Stimulated activated naive B cell treated with anti-CD40 and anti-IgM and Interleukin-4, amounts not matched to agents 10 μg/mL and 1 μg/mL and 100 μg/mL, for 72 hours (primary cell): ENCODE data around the gene POLD4.

Source experiments
- ATAC-seq, 2 donors: fragments of 150-1000 bp; cut with Tn5 transposase; replicated peaks; 2 replicates each; pipeline ENCODE4 v1.10.0; 2021; ENCODE audit warnings: moderate library complexity in 1 of 2
- DNase-seq: peaks from one replicate; pipeline ENCODE4 v3.0.0; 2021
- H3K27ac Mint-ChIP-seq: one replicate; pipeline ENCODE4 v1.8.0; 2022; ENCODE audit warnings: mild to moderate bottlenecking, mixed read lengths
- H3K27me3 Mint-ChIP-seq, 2 donors: one replicate each; pipeline ENCODE4 v1.8.0; 2022; ENCODE audit warnings: mixed read lengths in 2 of 2
- H3K36me3 Mint-ChIP-seq, 2 donors: one replicate each; pipeline ENCODE4 v1.8.0; 2022; ENCODE audit warnings: mixed read lengths in 2 of 2, mild to moderate bottlenecking in 1 of 2
- H3K4me1 Mint-ChIP-seq, 2 donors: one replicate each; pipeline ENCODE4 v1.8.0; 2022; ENCODE audit warnings: mixed read lengths in 2 of 2, mild to moderate bottlenecking in 1 of 2
- H3K4me3 Mint-ChIP-seq, 2 donors: one replicate each; pipeline ENCODE4 v1.8.0; 2022; ENCODE audit warnings: mild to moderate bottlenecking in 2 of 2, mixed read lengths in 2 of 2, moderate library complexity in 1 of 2
- H3K9me3 Mint-ChIP-seq, 2 donors: one replicate each; pipeline ENCODE4 v1.8.0; 2022; ENCODE audit warnings: mixed read lengths in 2 of 2, mild to moderate bottlenecking in 1 of 2

Gene POLD4

GRCh38 chr11:67356864-67357561, 3.7 kb upstream of the POLD4 start:
- peaks cover 12 to 13% of the 10 kb centered on the region in 2 donors for H3K36me3 Mint-ChIP-seq
- H3K27ac Mint-ChIP-seq = peak overlapping the region; percentile 94
- peak; percentile 4 for ATAC-seq
- no peaks in the 10 kb centered on the region for H3K9me3 Mint-ChIP-seq
- H3K4me3 Mint-ChIP-seq = peak overlapping the region; percentile 74 to 75
- peaks cover 62 to 66% of the 10 kb centered on the region in 2 donors for H3K4me1 Mint-ChIP-seq
- DNase-seq = peak; percentile 62
- no peaks in the 10 kb centered on the region for H3K27me3 Mint-ChIP-seq

DNA sequence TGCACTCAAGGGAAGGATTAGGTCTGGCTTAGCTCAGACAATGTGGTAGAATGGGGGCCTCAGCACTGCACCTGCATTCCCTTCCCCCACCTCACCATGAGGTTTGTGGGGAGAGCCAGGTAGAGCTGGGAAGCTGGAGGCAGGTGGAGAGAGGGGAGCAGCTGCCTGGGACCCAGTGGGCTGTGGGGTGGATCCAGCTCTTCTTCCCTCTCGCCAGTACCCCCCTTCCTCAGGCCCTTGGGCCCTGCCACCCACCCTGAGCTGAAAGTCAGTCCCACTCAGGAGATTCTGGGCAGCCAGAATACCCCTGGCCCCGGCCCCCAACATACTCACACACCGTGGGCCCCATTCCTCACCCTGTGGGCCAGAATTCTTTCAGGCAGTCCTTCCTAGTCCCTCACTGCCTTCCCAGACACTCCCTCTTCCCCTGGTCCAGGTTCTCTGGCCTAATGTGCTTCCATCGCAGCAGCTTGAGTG, 3.1 kb upstream of the POLD4 start:
- H3K27ac Mint-ChIP-seq = peak overlapping the region; percentile 99
- peak overlapping the region; percentile 74 to 75 for H3K4me3 Mint-ChIP-seq
- H3K9me3 Mint-ChIP-seq = no peaks in the 10 kb centered on the region
- no peak for DNase-seq
- H3K4me1 Mint-ChIP-seq = peaks cover 62 to 65% of the 10 kb centered on the region in 2 donors
- H3K27me3 Mint-ChIP-seq = no peaks in the 10 kb centered on the region
- ATAC-seq = no peak
- H3K36me3 Mint-ChIP-seq = peaks cover 15 to 17% of the 10 kb centered on the region in 2 donors

GRCh38 chr11:67355794-67356386, 2.5 kb upstream of the POLD4 start:
- H3K27ac Mint-ChIP-seq = peak overlapping the region; percentile 99
- no peaks in the 10 kb centered on the region for H3K27me3 Mint-ChIP-seq
- DNase-seq = no peak
- peaks cover 67 to 68% of the 10 kb centered on the region in 2 donors for H3K4me1 Mint-ChIP-seq
- ATAC-seq = no peak
- peak overlapping the region; percentile 36 to 74 for H3K4me3 Mint-ChIP-seq
- H3K36me3 Mint-ChIP-seq = peaks cover 18 to 20% of the 10 kb centered on the region in 2 donors
- H3K9me3 Mint-ChIP-seq = no peaks in the 10 kb centered on the region

- Mint-ChIP-seq H3K36me3 (peaks cover 18 to 20% of the 10 kb centered on the region in 2 donors), H3K27me3 (no peaks in the 10 kb centered on the region), H3K4me1 (peaks cover 69 to 72% of the 10 kb centered on the region in 2 donors), H3K27ac (peak overlapping the region; percentile 99), H3K4me3 (peak overlapping the region; percentile 79 to 88), H3K9me3 (no peaks in the 10 kb centered on the region)
- DNase-seq (no peak), ATAC-seq (no peak)
These were observed 1.9 kb upstream of the POLD4 start for GRCh38 chr11:67355023-67355793.

DNA sequence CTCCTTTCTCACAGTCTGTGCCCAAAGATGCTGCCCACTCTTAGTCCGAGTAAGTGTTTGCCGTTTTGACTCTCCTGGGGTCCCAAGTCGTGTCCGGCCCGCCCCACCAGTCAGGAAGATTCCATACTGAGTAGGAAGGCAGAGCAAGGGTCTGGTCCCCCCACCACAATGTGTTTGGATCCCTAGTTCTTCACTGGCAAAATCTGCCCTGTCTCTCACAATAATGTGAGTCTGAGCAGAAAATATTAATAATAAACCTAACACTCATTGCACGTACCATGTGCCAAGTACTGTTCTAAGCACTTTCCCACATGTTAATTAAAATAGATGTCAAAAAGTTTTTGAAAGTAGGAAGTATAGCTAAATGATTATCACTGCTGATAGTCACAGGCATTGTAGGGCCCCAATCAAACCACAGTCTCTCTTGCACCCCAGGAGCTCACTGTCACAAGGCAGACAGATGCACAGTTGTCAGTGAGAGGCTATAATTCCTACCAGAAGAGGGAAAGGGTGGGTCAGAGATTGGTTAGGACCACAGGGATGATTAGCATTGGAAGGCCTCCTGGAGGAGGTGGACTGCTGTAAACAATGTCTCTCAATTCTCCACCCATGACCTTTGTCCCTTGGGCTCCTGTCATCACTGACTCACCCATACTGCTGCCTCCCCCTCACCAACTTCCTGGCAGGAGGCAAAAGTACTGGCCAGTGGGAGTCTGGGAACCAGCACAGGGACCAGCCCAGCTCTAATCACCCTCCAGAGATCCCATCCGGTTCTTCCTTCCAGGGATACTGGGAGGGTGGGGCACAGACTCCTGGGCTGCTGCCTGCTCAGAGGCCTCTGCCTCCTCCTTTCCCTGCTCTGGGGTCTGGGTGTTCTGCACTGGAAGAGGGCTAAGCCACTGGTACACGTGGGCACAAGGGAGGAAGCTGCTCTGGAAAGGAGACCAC, 1.0 kb upstream of the POLD4 start:
- H3K27me3 Mint-ChIP-seq = no peaks in the 10 kb centered on the region
- H3K4me3 Mint-ChIP-seq = peak overlapping the region; percentile 79 to 88
- no peaks in the 10 kb centered on the region for H3K9me3 Mint-ChIP-seq
- peak overlapping the region; percentile 99 for H3K27ac Mint-ChIP-seq
- peaks cover 78 to 81% of the 10 kb centered on the region in 2 donors for H3K4me1 Mint-ChIP-seq
- ATAC-seq = peak; percentile 15 to 28
- DNase-seq = no peak
- H3K36me3 Mint-ChIP-seq = peaks cover 20 to 23% of the 10 kb centered on the region in 2 donors

DNA sequence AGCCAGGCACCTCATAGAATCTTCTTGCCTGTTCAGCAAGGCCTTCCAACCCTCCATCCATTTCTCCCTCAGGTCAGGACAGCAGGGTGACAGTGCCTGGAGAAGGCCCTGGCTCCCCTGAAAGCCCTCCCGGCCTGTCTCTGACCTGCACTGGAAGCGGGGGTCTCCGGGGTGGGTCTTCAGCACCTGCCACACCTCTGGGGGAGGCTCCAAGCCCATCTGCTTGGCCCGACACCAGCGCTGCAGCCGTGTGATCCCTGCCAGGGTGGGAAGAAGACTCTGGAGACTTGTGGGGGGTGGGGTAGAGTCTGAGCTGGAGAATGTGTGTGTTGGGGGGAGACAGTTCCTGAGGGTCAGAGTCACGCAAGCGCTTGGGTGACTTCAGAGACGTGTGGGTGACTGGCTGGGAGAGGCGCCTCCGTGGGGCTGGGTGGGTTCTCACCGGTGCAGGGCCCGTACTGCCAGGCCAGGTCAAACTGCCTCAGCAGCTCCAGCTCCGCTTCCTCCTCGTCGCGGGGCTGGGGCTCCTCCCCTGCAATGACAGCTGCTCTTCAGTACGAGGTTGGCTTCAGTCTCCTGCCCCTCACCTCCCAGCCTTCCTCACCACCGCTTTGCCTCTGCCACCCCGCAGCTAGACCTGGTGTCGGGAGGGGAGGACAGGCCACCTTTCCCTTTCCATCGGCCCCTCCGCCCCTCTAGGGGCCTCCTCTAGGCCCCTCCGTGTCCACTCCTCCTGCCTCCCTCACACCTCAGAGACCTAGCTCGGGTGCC, 615 bp downstream of the POLD4 start:
- H3K4me1 Mint-ChIP-seq = peaks cover 78 to 81% of the 10 kb centered on the region in 2 donors
- ATAC-seq (peak; percentile 41 to 45), DNase-seq (no peak)
- H3K27me3 Mint-ChIP-seq = no peaks in the 10 kb centered on the region
- H3K4me3 Mint-ChIP-seq = peak overlapping the region; percentile 88 to 96
- H3K27ac Mint-ChIP-seq = peak overlapping the region; percentile 99
- peaks cover 15 to 24% of the 10 kb centered on the region in 2 donors for H3K36me3 Mint-ChIP-seq
- H3K9me3 Mint-ChIP-seq = no peaks in the 10 kb centered on the region

DNA sequence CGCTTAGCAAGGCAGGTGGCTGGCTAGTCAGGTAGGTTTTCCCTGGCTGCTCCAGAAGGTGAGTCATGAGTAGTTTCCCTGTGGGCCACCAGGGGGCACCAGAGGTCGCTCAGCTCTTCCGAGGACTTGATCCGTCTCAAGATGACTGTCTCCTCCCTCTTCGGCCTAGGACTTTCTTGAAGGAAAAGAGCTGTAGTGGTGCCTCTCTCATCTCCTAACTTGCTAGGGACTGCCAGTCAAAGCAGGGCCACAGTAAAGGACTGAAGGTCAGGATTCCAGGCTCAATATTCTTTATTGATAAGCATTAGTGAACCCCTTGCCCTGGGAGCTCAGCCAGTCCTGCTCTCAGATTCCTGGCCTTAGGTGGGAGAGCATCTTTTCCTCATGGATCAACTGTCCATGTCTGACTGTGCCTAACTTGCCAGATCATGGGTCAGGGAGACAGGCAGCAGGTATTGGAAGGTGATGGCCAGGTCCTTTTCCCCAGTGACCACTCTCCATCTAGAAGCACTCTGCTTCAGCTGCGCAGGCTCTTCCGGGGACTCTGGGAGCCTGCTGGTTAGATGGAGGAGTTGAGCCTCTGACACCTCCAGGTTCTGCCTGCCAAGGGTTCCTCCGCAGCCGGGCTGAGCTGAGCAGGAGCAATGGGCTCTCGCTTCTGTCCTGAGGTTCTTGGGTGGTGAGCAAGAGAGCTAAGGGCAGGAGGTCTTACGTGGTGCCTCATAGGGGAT, 1.9 kb downstream of the POLD4 start:
- Mint-ChIP-seq H3K4me3 (peak overlapping the region; percentile 88 to 96), H3K27me3 (no peaks in the 10 kb centered on the region), H3K9me3 (no peaks in the 10 kb centered on the region), H3K27ac (peak overlapping the region; percentile 82), H3K4me1 (peaks cover 68 to 77% of the 10 kb centered on the region in 2 donors), H3K36me3 (peaks cover 15 to 24% of the 10 kb centered on the region in 2 donors)
- DNase-seq (no peak), ATAC-seq (no peak)

GRCh38 chr11:67349928-67350465, 3.3 kb downstream of the POLD4 start:
- Mint-ChIP-seq H3K27me3 (no peaks in the 10 kb centered on the region), H3K27ac (peak overlapping the region; percentile 73), H3K4me1 (peaks cover 70 to 77% of the 10 kb centered on the region in 2 donors), H3K36me3 (peaks cover 15 to 24% of the 10 kb centered on the region in 2 donors), H3K9me3 (no peaks in the 10 kb centered on the region), H3K4me3 (peak overlapping the region; percentile 7 to 23)
- DNase-seq (no peak), ATAC-seq (no peak)

GRCh38 chr11:67349457-67349856, 3.9 kb downstream of the POLD4 start:
- Mint-ChIP-seq H3K27me3 (no peaks in the 10 kb centered on the region), H3K4me3 (no peak overlapping the region), H3K27ac (peak overlapping the region; percentile 73), H3K4me1 (peaks cover 68 to 77% of the 10 kb centered on the region in 2 donors), H3K9me3 (no peaks in the 10 kb centered on the region), H3K36me3 (peaks cover 15 to 24% of the 10 kb centered on the region in 2 donors)
- ATAC-seq (no peak), DNase-seq (no peak)

- DNase-seq (no peak), ATAC-seq (no peak)
- Mint-ChIP-seq H3K27ac (no peak overlapping the region), H3K9me3 (no peaks in the 10 kb centered on the region), H3K36me3 (peaks cover 15 to 24% of the 10 kb centered on the region in 2 donors), H3K4me1 (peaks cover 67 to 77% of the 10 kb centered on the region in 2 donors), H3K4me3 (no peak overlapping the region), H3K27me3 (no peaks in the 10 kb centered on the region)
These were observed 4.3 kb downstream of the POLD4 start for GRCh38 chr11:67349036-67349435.

DNA sequence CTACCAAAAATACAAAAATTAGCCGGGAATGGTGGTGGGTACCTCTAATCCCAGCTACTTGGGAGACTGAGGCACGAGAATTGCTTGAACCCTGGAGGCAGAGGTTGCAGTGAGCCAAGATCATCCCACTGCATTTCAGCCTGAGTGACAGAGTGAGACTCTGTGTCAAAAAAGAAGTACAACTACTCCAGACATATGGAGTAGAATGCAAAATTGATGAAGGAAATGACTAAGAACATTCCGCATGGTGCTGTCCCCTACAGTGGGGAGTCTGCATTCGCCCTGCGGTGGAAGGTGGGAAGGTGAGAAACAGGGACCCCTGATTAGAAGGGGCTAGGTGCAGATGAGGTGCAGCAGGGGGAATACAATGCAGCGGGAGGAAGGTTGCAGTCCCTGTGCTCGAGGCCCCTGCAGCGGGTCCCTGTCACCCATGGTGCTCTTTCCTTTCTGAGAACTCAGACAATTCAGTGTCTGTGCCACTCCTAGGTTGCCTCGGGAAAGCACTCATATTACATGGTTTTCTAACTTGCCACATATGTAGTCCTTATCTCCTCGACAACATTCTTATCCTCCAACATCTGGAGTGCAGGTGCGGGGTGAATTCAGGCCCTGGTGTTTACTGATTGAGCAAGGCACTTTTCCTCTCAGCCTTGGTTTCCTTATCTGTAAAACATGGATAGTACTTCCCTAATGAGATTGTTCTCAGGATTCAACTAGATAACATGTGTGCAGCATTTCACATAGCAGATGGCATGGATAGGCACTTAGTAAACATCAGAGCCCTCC, 5.2 kb downstream of the POLD4 start:
- peaks cover 62 to 78% of the 10 kb centered on the region in 2 donors for H3K4me1 Mint-ChIP-seq
- no peak overlapping the region for H3K27ac Mint-ChIP-seq
- H3K4me3 Mint-ChIP-seq = peak overlapping the region in 1 of 2 donors; percentile 33
- DNase-seq = no peak
- H3K9me3 Mint-ChIP-seq = no peaks in the 10 kb centered on the region
- no peak for ATAC-seq
- no peaks in the 10 kb centered on the region for H3K27me3 Mint-ChIP-seq
- H3K36me3 Mint-ChIP-seq = peaks cover 15 to 23% of the 10 kb centered on the region in 2 donors
